ENCODE results near the gene KCTD21. TPM values are rescaled to one million over a fixed set of nuclear protein-coding genes. Genes with fewer than 3 reads are reported as not detected.

KCTD21 gene
- total and polyA plus RNA-seq, 10 of the 15 experiments (the other 5 are each of a cell fraction or from before 2014, with no cell fraction given), result 0.63 to 5.4 (median 3.6) TPM

- 0 out of 2 replicates have a peak, but pooled peaks have one; percentile 14 for TF ChIP-seq ATF2 (IDR thresholded peaks at IDR 0.05; ENCODE audit: low read length)
- TF ChIP-seq ASH2L (IDR thresholded peaks at IDR 0.05; ENCODE audit: borderline replicate concordance, low read depth), result peak; percentile 23; the same call in 1 of the 2 replicates
- 0 out of 2 replicates have a peak, but pooled peaks have one; percentile 42 for TF ChIP-seq ESRRA (IDR thresholded peaks at IDR 0.05; ENCODE audit: low read length)
- no peak for TF ChIP-seq NFXL1 (IDR thresholded peaks at IDR 0.05; ENCODE audit: borderline replicate concordance)
- 0 out of 2 replicates have a peak, but pooled peaks have one; percentile 49 for TF ChIP-seq EED (IDR thresholded peaks at IDR 0.05; ENCODE audit: low read depth)
- TF ChIP-seq BHLHE40 (IDR thresholded peaks at IDR 0.05; ENCODE audit: borderline replicate concordance in 1 of 2, low read depth in 2 of 2, low read length in 1 of 2), result 0 out of 4 replicates have a peak, but pooled peaks of 1 of the 2 experiments have one; percentile 16
- TF ChIP-seq SREBF1 (IDR thresholded peaks at IDR 0.05; ENCODE audit: low read length), result no peak
- Histone ChIP-seq H4K20me1 (ENCODE audit: control insufficient read depth, insufficient read depth) (no peaks in the 10 kb centered on the region), H3K9me3 (replicated peaks; ENCODE audit: control insufficient read depth, insufficient read depth, low read length) (no peaks in the 10 kb centered on the region), H3K9ac (ENCODE audit: control insufficient read depth, insufficient read depth, low read length) (peak overlapping the region; percentile 10; the same call in 1 of the 2 replicates), H3K4me2 (ENCODE audit: control insufficient read depth, insufficient read depth) (peak overlapping the region; percentile 60), H2AFZ (ENCODE audit: control insufficient read depth, low read depth, low read length) (no peak overlapping the region; the same call in none of the 2 replicates), H3K36me3 (ENCODE audit: control insufficient read depth in 2 of 2, insufficient read depth in 2 of 2, low read length in 1 of 2) (0 out of 4 replicates have a peak, but pooled peaks cover 0 to under 1% of the 10 kb centered on the region in 2 experiments), H3K27ac (ENCODE audit: control insufficient read depth, insufficient read depth) (peak overlapping the region; percentile 75), H3K4me3 (no peak overlapping the region; the same call in 1 of the 2 replicates), H3K4me1 (ENCODE audit: control insufficient read depth, insufficient read depth, low read length) (peaks cover 45% of the 10 kb centered on the region), H3K79me2 (ENCODE audit: control insufficient read depth, insufficient read depth, low read length) (no peaks in the 10 kb centered on the region), H3K27me3 (replicated peaks in 1 of 2; ENCODE audit: control insufficient read depth in 2 of 2, insufficient read depth in 2 of 2, low read length in 1 of 2) (no peaks in the 10 kb centered on the region)
- CTCF ChIA-PET, result interaction anchor here (0.7 to 8.1 kb wide), 26 partner anchors 8 to 489 kb away, joined by 3 to 181 read pairs (median 7); partner anchors contain the start of genes GAB2, KCTD21, NARS2 and USP35
- POLR2A ChIA-PET, result interaction anchor here (0.6 to 1.6 kb wide), 5 partner anchors 19 to 883 kb away, joined by 3 to 6 read pairs (median 4); partner anchors contain the start of gene NARS2
- intact Hi-C loops (cut with micrococcal nuclease; ENCODE audit: unreplicated experiment), result no loop called here
- no TSS peak for BruUV-seq (replicated peaks)
- 65% methylated on average over 12 of the region's 12 CpGs for WGBS (ENCODE audit: insufficient coverage, insufficient replicate concordance, low lambda C conversion rate, missing lambda C conversion rate)
- SMC1A ChIA-PET (ENCODE audit: uncharacterized antibody, unreplicated experiment), result interaction anchor here (0.7 to 3.1 kb wide), 22 partner anchors 8 to 347 kb away, joined by 3 to 89 read pairs (median 4); partner anchors contain the start of genes GAB2, NARS2 and NDUFC2
- RAD21 ChIA-PET (ENCODE audit: unreplicated experiment), result interaction anchor here (0.7 to 5.2 kb wide), 15 partner anchors 8 to 360 kb away, joined by 3 to 124 read pairs (median 4); partner anchors contain the start of genes GAB2 and NARS2
- peak; percentile 43 for DNase-seq (ENCODE audit: low read depth, low spot score)
- FAIRE-seq, result no peak
- peak; percentile 26 for ATAC-seq
- in situ Hi-C loops (cut with MboI), result no loop called here
Observed at GRCh38 chr11:78226684-78227680, 38.6 kb upstream of the KCTD21 start.

All from GM12878 (cell line).